ENCODE data around the gene CERS1.

GRCh38 chr19:18933297-18933696 is 37.3 kb upstream of the CERS1 start:
- TF ChIP-seq, protein P1, sequence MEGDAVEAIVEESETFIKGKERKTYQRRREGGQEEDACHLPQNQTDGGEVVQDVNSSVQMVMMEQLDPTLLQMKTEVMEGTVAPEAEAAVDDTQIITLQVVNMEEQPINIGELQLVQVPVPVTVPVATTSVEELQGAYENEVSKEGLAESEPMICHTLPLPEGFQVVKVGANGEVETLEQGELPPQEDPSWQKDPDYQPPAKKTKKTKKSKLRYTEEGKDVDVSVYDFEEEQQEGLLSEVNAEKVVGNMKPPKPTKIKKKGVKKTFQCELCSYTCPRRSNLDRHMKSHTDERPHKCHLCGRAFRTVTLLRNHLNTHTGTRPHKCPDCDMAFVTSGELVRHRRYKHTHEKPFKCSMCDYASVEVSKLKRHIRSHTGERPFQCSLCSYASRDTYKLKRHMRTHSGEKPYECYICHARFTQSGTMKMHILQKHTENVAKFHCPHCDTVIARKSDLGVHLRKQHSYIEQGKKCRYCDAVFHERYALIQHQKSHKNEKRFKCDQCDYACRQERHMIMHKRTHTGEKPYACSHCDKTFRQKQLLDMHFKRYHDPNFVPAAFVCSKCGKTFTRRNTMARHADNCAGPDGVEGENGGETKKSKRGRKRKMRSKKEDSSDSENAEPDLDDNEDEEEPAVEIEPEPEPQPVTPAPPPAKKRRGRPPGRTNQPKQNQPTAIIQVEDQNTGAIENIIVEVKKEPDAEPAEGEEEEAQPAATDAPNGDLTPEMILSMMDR (IDR thresholded peaks at IDR 0.05) = no peak
- TF ChIP-seq EP300 (IDR thresholded peaks at IDR 0.05) = no peak

All from esophagus muscularis mucosa (tissue), 3 donors.